Endothelial cell of umbilical vein (primary cell): Measurements from ENCODE around the gene CD93. TPM values are rescaled to one million over a fixed set of nuclear protein-coding genes. Genes with fewer than 3 reads are reported as not detected.

Experiments
- BruUV-seq: library from RNA; stranded (reverse); fragments of 400-500 nt; replicated peaks from 2 replicates; lab custom pipeline; 2021; lab: Mats Ljungman, UMichigan
- CTCF ChIA-PET: fragments of 300-600, 350-600 bp; sonication (Branson Sonifier 250); formaldehyde crosslinking; loops from one replicate; lab custom pipeline; 2021; ENCODE audit warnings: antibody characterized with exemption, inconsistent platforms; lab: Charles Lee
- POLR2A ChIA-PET: fragments of 300-600, 350-600 bp; sonication (Branson Sonifier 250); formaldehyde crosslinking; loops from one replicate; lab custom pipeline; 2021; ENCODE audit warnings: antibody characterized with exemption, inconsistent platforms; lab: Charles Lee
- DNase-seq: peaks from one replicate; pipeline ENCODE4 v3.0.0-alpha.2; 2011; ENCODE audit warnings: low read depth, low spot score
- FAIRE-seq: peaks from 2 replicates; lab custom pipeline; 2011; peaks lifted over from hg19 to GRCh38; lab: Jason Lieb, UNC
- H2AFZ ChIP-seq: 2 replicates; pipeline ENCODE4 v1.6.0; 2012; ENCODE audit warnings: low read depth, low read length, control low read depth, inconsistent platforms
- H3K27ac ChIP-seq: 2 replicates; pipeline ENCODE4 v1.5.1; 2011; ENCODE audit warnings: low read depth, mild to moderate bottlenecking, control low read depth, low read length, moderate library complexity; ENCODE audit not compliant: insufficient read depth
- H3K27me3 ChIP-seq, 2 experiments: 2 replicates each; pipeline versions ENCODE4 v1.6.0 to v1.6.1; 2011; ENCODE audit warnings: low read length in 2 of 2, mixed read lengths in 1 of 2; ENCODE audit not compliant: control insufficient read depth in 2 of 2, insufficient read depth in 2 of 2
- H3K36me3 ChIP-seq, 2 experiments: 2 replicates in 1 of 2; 3 replicates in 1 of 2; pipeline ENCODE4 v1.5.1; 2011; ENCODE audit warnings: low read length in 2 of 2, mild to moderate bottlenecking in 1 of 2, moderate library complexity in 1 of 2; ENCODE audit not compliant: control insufficient read depth in 2 of 2, insufficient read depth in 2 of 2; ENCODE audit errors: extremely low read depth in 1 of 2
- H3K4me1 ChIP-seq: 3 replicates; pipeline ENCODE4 v1.5.1; 2011; ENCODE audit warnings: mild to moderate bottlenecking, low read length; ENCODE audit not compliant: control insufficient read depth, insufficient read depth; ENCODE audit errors: extremely low read depth
- H3K4me2 ChIP-seq: 2 replicates; pipeline ENCODE4 v1.6.1; 2011; ENCODE audit warnings: low read length, control low read depth, mixed read lengths; ENCODE audit not compliant: insufficient read depth
- H3K4me3 ChIP-seq, 3 experiments: fragments of 200-600 bp in 1 of 3; sonication (generic), shearing (Covaris generic) in 1 of 3; replicated peaks in 1 of 3; 2 replicates each; pipeline ENCODE4 v1.5.1; 2011 to 2016; ENCODE audit warnings: control low read depth in 3 of 3, low read length in 3 of 3, mild to moderate bottlenecking in 2 of 3, inconsistent platforms in 1 of 3, low read depth in 1 of 3, moderate library complexity in 1 of 3; ENCODE audit not compliant: insufficient read depth in 1 of 3
- H3K79me2 ChIP-seq: 2 replicates; pipeline ENCODE4 v1.6.0; 2012; ENCODE audit warnings: low read length, inconsistent platforms; ENCODE audit not compliant: control insufficient read depth, insufficient read depth
- H3K9ac ChIP-seq: replicated peaks from 2 replicates; pipeline ENCODE3; 2011; ENCODE audit warnings: low read length, control low read depth; ENCODE audit not compliant: insufficient read depth; ENCODE audit errors: extremely low read depth
- H3K9me1 ChIP-seq: replicated peaks from 3 replicates; pipeline ENCODE4 v1.6.0; 2011; ENCODE audit warnings: mild to moderate bottlenecking, low read length; ENCODE audit not compliant: control insufficient read depth, insufficient read depth; ENCODE audit errors: extremely low read depth
- H3K9me3 ChIP-seq: replicated peaks from 2 replicates; pipeline ENCODE4 v1.5.1; 2012; ENCODE audit warnings: low read length, inconsistent platforms; ENCODE audit not compliant: control insufficient read depth, insufficient read depth
- H4K20me1 ChIP-seq: replicated peaks from 2 replicates; pipeline ENCODE3; 2011; ENCODE audit warnings: mild to moderate bottlenecking, low read length; ENCODE audit not compliant: control insufficient read depth, insufficient read depth; ENCODE audit errors: extremely low read depth
- EZH2 ChIP-seq: IDR thresholded peaks from 2 replicates; pipeline ENCODE4 v1.6.1; 2012; ENCODE audit warnings: borderline replicate concordance, low read depth, mild to moderate bottlenecking, moderate library complexity, low read length, inconsistent platforms; ENCODE audit not compliant: severe bottlenecking
- FOS ChIP-seq: IDR thresholded peaks from 2 replicates; pipeline ENCODE4 v1.6.1; 2011; ENCODE audit warnings: mild to moderate bottlenecking, low read length, moderate library complexity, borderline replicate concordance; ENCODE audit not compliant: insufficient read depth
- GATA2 ChIP-seq: IDR thresholded peaks from 2 replicates; pipeline ENCODE4 v1.7.0; 2011; ENCODE audit warnings: low read depth, mild to moderate bottlenecking, moderate library complexity, mixed read lengths, low read length; ENCODE audit not compliant: insufficient read length, insufficient read depth
- JUN ChIP-seq: IDR thresholded peaks from 2 replicates; pipeline ENCODE4 v1.6.1; 2011; ENCODE audit warnings: borderline replicate concordance, low read depth; ENCODE audit not compliant: insufficient read length, insufficient read depth
- MYC ChIP-seq: IDR thresholded peaks from one replicate; pipeline ENCODE4 v1.6.1; 2011; ENCODE audit warnings: mild to moderate bottlenecking, low read depth, low read length
- POLR2A ChIP-seq: IDR thresholded peaks from 2 replicates; pipeline ENCODE4 v1.6.1; 2012; ENCODE audit warnings: low read depth, mild to moderate bottlenecking, control low read depth, low read length
- POLR2AphosphoS5 ChIP-seq: IDR thresholded peaks from 2 replicates; pipeline ENCODE4 v1.6.1; 2012; ENCODE audit warnings: low read depth, mild to moderate bottlenecking, control low read depth, low read length, moderate library complexity; ENCODE audit not compliant: insufficient read depth
- dilution Hi-C: fragments of 300-500 bp; cut with MboI; formaldehyde crosslinking; loops from one replicate; pipeline ENCODE4 v1.15.0; 2019; ENCODE audit warnings: low sequenced_read_pairs; ENCODE audit not compliant: extremely low pct_ligation_motif_present
- intact Hi-C: fragments of 100-400 bp; cut with micrococcal nuclease; formaldehyde crosslinking; loops from one replicate; pipeline ENCODE4 v1.10.0; 2022
- polyA plus RNA-seq, 4 experiments: library from polyadenylated mRNA; depleted of rRNA in 3 of 4; stranded (reverse) in 3 of 4; unstranded in 1 of 4; fragments of >200 nt; gene quantifications; 2 replicates each; pipeline versions ENCODE4 v1.2.1 to v1.2.3, GENCODE V29; 2011 to 2012; ENCODE audit warnings: missing spikeins in 1 of 4
- total RNA-seq: library from RNA; stranded (reverse); gene quantifications from 2 replicates; pipeline ENCODE4 v1.2.3, GENCODE V29; 2021
- TF ChIP-seq, protein P1 (sequence below): IDR thresholded peaks from 2 replicates; pipeline ENCODE4 v1.6.1; 2011; ENCODE audit not compliant: insufficient read depth, insufficient read length
- TF ChIP-seq, protein P2 (sequence below), 2 donors: IDR thresholded peaks; 1 replicate in 1 of 2; 2 replicates in 1 of 2; pipeline ENCODE4 v1.5.1; 2011; ENCODE audit warnings: low read length in 2 of 2, mild to moderate bottlenecking in 2 of 2, moderate library complexity in 2 of 2, control low read depth in 1 of 2, inconsistent platforms in 1 of 2, low read depth in 1 of 2; ENCODE audit not compliant: insufficient read depth in 1 of 2; ENCODE audit errors: extremely low read depth in 1 of 2

The CD93 gene
- total and polyA plus RNA-seq, 2 donors (not counting 3 experiments of a cell fraction or from before 2014, with no cell fraction given), result 180 to 413 TPM

DNA sequence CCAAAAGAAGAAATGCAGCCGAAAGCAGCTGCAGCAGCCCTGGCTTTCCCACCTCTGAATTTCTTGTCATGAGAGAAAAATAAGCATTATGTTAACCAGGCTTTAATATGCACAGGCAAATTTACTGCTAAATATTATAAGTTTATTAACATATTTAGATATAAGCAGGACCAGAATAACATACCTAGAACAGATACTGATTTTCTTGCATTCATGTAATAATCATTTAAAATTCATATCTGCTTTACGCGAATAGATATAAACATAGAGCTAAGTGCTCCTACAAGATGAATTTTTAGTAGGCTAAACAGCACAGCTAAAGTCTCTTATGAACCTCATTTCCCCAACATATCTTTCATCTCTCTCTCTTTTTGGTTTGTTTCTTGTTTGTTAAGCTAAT, 14.7 kb downstream of the CD93 start:
- Histone ChIP-seq H3K4me2 (no peak overlapping the region), H3K79me2 (no peaks in the 10 kb centered on the region), H3K4me3 (no peak overlapping the region), H3K36me3 (no peaks in the 10 kb centered on the region), H3K27me3 (no peaks in the 10 kb centered on the region), H2AFZ (no peak overlapping the region), H3K9ac (no peak overlapping the region), H3K27ac (no peak overlapping the region), H4K20me1 (no peaks in the 10 kb centered on the region), H3K9me1 (no peaks in the 10 kb centered on the region), H3K4me1 (peaks cover 20% of the 10 kb centered on the region), H3K9me3 (no peaks in the 10 kb centered on the region)
- BruUV-seq, result no TSS peak
- dilution Hi-C loops, result no loop called here
- FAIRE-seq (no peak), DNase-seq (no peak)
- CTCF ChIA-PET, result interaction anchor here (1.6 to 2.5 kb wide), 2 partner anchors 10 to 41 kb away, joined by 4 to 9 read pairs; no protein-coding TSS in a partner anchor
- POLR2A ChIA-PET, result no interaction called here
- TF ChIP-seq, protein P1, sequence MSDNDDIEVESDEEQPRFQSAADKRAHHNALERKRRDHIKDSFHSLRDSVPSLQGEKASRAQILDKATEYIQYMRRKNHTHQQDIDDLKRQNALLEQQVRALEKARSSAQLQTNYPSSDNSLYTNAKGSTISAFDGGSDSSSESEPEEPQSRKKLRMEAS, result no peak
- TF ChIP-seq JUN (no peak), POLR2AphosphoS5 (no peak), EZH2 (no peak), MYC (no peak), FOS (no peak), POLR2A (no peak), GATA2 (no peak)
- TF ChIP-seq, protein P2, sequence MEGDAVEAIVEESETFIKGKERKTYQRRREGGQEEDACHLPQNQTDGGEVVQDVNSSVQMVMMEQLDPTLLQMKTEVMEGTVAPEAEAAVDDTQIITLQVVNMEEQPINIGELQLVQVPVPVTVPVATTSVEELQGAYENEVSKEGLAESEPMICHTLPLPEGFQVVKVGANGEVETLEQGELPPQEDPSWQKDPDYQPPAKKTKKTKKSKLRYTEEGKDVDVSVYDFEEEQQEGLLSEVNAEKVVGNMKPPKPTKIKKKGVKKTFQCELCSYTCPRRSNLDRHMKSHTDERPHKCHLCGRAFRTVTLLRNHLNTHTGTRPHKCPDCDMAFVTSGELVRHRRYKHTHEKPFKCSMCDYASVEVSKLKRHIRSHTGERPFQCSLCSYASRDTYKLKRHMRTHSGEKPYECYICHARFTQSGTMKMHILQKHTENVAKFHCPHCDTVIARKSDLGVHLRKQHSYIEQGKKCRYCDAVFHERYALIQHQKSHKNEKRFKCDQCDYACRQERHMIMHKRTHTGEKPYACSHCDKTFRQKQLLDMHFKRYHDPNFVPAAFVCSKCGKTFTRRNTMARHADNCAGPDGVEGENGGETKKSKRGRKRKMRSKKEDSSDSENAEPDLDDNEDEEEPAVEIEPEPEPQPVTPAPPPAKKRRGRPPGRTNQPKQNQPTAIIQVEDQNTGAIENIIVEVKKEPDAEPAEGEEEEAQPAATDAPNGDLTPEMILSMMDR (IDR thresholded peaks at IDR 0.05; ENCODE audit: extremely low read depth in 1 of 2, insufficient read depth in 1 of 2, low read depth in 1 of 2, low read length in 2 of 2), result no peak
- intact Hi-C loops, result no loop called here
